GM18526 (cell line): Measurements from ENCODE around the gene NPR2.

Source experiments
- POLR2A ChIP-seq: IDR thresholded peaks from 3 replicates; pipeline ENCODE4 v1.6.1; 2011; ENCODE audit not compliant: insufficient read length; ENCODE audit errors: extremely low read depth

Gene NPR2

DNA sequence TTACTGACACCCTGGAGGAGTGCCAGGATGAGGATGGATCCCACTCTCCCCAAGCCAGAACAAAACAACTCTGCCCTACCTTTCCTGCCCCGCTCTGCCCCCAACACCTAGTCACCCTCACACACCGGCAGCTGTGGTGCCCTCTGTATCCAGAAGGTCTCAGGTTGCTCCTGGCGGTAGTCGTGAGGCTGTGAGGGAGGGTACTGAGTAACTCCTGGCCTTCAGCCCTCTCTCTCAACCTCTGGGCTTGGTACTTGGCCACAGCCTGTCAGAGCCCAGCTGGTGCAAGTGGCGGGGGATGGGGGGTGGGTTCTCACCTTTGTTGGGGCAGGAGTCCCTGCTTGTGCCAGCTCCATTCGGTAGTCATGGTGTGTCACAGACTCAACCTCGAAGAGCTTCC is 18.7 kb downstream of the NPR2 start:
- TF ChIP-seq POLR2A, result no peak

GRCh38 chr9:35811381-35812024 is 20.1 kb downstream of the NPR2 start:
- no peak for TF ChIP-seq POLR2A

- TF ChIP-seq POLR2A, result peak; percentile 40
Measured at GRCh38 chr9:35812025-35812602, 20.7 kb downstream of the NPR2 start, which contains the start of gene SPAG8. Gene SPAG8, minus strand, starts transcription at chr9:35812262. Its CDS starts 115 bp downstream, at chr9:35812147.

DNA sequence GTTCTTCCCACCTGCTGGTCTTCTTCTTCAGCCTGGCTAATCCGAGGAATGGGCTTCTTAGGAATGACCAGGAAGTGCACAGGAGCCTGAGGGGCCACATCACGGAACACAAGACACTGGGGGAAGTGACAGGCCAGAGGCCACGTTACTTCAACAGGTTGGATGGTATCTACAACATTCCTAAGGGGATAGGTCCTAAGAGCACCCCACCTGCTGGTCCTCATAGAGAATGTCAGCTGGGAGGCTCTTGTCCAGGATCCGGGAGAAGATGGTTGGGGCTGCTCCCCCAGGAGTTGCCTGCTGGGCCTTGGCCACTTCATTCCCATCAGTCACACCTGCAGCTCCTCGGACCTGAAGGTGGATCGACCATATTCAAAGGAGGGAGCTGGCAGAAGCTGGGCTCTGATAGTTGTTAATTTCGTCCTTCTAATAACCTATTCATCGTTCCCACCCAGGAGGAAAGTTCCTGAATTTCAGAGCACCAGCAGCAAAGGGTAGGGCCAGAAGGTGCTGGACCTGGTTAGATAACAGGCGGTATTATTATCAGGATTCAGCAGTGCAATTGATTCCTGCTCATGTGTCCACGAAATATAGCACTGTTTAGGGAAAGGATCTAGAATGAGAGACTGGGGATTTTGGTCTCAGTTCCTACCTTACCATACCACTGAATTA is 22.2 kb downstream of the NPR2 start:
- TF ChIP-seq POLR2A, result no peak

DNA sequence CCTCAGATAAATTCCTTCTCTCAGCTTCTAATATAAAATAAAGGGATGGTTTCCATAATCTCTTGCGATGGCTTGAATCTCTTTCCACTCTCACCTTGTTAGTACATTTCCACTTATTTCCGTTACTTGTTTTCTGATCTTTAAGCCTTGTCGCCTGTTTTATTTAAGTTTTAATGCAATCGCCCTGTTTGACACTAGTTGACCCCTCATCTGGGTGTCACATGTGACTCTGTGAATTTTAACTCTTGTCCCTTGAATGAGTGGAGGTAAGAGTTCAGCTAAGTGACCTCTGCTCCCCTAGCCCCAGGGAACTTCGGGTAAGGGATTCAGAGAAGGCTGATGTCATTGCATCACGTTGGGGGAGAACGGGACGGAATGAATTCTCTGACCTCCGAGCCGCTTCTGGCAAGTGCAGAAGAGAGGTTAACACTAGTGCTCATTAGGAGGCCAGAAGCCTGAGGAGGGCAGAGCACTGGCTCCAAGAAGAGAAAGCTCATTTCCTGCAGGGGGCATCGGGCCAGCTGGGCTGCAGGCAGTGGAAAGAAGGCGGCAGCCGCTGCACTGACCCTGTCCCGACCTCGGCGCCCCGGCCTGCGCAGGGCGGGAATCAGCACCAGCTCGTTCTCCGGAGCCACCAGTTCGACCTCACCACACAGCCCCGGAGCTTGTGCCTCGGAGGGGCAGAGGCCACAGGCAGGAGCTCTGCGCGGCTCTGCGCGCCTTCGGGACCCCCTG is 22.9 kb downstream of the NPR2 start:
- no peak for TF ChIP-seq POLR2A

- peak; percentile 91 for TF ChIP-seq POLR2A
Measured at GRCh38 chr9:35814841-35815543, 23.6 kb downstream of the NPR2 start, which contains the start of gene HINT2. Gene HINT2, minus strand, starts transcription at chr9:35815042. Its CDS starts 63 bp downstream, at chr9:35814979.

- TF ChIP-seq POLR2A, result no peak
Measured at GRCh38 chr9:35816708-35817107, 25.3 kb downstream of the NPR2 start.

GRCh38 chr9:35818341-35818740 is 26.9 kb downstream of the NPR2 start:
- TF ChIP-seq POLR2A, result no peak

DNA sequence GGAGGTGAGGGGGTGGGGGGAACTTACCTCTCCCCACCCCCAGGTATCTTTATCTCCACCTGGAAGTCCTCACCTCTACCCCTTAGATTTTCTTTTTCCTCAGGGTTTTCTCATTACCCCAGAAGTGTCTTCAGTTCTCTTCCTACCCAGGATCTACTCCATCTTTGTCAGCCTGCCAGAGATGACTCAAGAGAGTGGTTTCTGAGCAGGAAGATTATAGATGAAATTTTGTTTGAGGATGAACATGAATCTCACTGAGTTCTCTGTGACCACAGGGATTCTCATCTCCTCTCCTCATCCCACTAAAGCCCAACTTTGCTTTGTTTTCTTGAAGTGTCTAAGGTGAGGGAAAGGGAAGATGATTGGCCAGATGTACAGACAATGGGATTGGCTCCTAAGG is 28.7 kb downstream of the NPR2 start:
- no peak for TF ChIP-seq POLR2A

DNA sequence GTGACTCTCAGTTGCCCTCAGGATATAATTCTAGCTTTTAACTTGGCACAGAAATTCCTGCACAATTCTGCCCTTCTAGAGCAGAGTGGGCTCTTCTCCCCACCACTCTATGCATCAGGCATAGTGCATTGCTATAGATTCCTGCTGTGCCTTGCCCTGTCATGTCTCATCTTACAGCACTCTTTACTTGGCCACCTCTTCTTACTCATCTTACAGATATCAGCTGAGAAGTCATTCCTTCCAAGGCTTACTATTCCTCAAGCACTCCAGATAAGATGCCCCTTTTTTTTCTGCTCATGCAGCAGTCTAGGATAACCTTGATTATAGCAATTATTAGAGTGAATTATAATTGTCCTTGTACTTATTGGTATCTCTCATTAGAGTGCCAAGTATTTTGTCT is 31.5 kb downstream of the NPR2 start:
- TF ChIP-seq POLR2A, result no peak

GRCh38 chr9:35826071-35826701 is 34.8 kb downstream of the NPR2 start:
- TF ChIP-seq POLR2A, result no peak

GRCh38 chr9:35827486-35827885 is 36.1 kb downstream of the NPR2 start:
- TF ChIP-seq POLR2A, result no peak

DNA sequence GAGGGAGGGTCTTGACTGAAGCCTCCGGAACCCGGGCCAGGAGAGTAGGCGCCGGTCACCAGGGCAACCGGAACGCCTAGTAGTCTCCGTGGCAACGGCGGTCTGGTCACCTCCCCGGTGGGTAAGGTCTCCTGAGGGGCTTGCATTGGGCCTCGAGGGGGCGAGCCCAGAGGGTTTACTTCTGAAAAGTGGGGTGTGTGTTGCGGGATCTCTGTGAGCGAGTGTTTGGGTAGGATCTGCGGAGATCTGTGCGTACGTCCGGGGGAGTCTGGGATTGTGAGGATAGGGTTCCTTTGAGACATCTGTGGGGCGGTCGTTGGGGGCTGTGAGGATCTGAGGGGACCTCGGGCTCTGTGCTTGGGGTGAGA is 37.3 kb downstream of the NPR2 start, which contains the start of gene FAM221B:
TSS of gene FAM221B (minus strand) at position 17 of the 368 bp plus-strand sequence. CDS start 2,571 bp downstream, outside the sequence.
- no peak for TF ChIP-seq POLR2A

- peak; percentile 41 for TF ChIP-seq POLR2A
Measured at GRCh38 chr9:35829084-35829763, 37.8 kb downstream of the NPR2 start, which contains the start of gene TMEM8B. Gene TMEM8B, plus strand, starts transcription at chr9:35829228. Its CDS starts 220 bp downstream, at chr9:35829448.
